GM20000 (cell line): ENCODE results near the gene MYH14.

Experiments used
- DNase-seq: peaks from one replicate; pipeline ENCODE4 v3.0.0; 2012; ENCODE audit warnings: low spot score
- CTCF ChIP-seq: IDR thresholded peaks from 2 replicates; pipeline ENCODE4 v1.5.1; 2012; ENCODE audit warnings: mild to moderate bottlenecking, control low read depth; ENCODE audit errors: extremely low read depth, missing control alignments

MYH14 gene

GRCh38 chr19:50263176-50263575 lies 59.8 kb downstream of the MYH14 start:
- TF ChIP-seq CTCF: no peak
- DNase-seq: no peak

GRCh38 chr19:50264483-50265186 lies 61.2 kb downstream of the MYH14 start:
- DNase-seq: no peak
- no peak for TF ChIP-seq CTCF

GRCh38 chr19:50266041-50266440 lies 62.6 kb downstream of the MYH14 start:
- TF ChIP-seq CTCF: no peak
- DNase-seq: no peak

GRCh38 chr19:50266896-50267295 lies 63.5 kb downstream of the MYH14 start:
- TF ChIP-seq CTCF: no peak
- DNase-seq: no peak

GRCh38 chr19:50268041-50268440 lies 64.6 kb downstream of the MYH14 start:
- no peak for DNase-seq
- no peak for TF ChIP-seq CTCF

DNA sequence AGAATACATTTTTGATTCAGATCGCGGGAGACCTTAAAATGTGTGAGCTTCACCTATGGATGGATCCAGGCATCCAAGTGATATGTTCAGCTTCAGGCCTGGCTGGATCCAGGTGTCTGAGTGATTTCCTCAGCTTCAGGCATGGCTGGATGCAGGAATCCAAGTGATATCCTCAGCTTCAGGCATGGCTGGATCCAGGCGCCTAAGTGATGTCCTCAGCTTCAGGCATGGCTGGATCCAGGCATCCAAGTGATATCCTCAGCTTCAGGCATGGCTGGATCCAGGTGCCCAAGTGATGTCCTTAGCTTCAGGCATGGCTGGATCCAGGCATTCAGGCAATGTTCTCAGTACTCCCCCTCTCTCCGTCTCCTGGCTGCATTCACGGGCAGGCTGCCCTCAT lies 65.1 kb downstream of the MYH14 start:
- TF ChIP-seq CTCF: no peak

GRCh38 chr19:50269653-50270052 lies 66.2 kb downstream of the MYH14 start:
- TF ChIP-seq CTCF: no peak
- no peak for DNase-seq

More for the DNA sequence above, 65.1 kb downstream of the MYH14 start:
- DNase-seq: no peak
